ENCODE data around the gene SHB.

SHB gene

GRCh38 chr9:38086496-38086895, 17.5 kb upstream of the SHB start:
- Histone ChIP-seq H3K4me1 (ENCODE audit: low read length) (peaks cover 9% of the 10 kb centered on the region), H3K79me2 (ENCODE audit: low read length) (no peaks in the 10 kb centered on the region), H3K9ac (ENCODE audit: low read length) (no peak overlapping the region), H3K36me3 (replicated peaks; ENCODE audit: insufficient read depth, low read length) (no peaks in the 10 kb centered on the region), H3K4me2 (ENCODE audit: low read depth, low read length) (no peak overlapping the region), H3F3A (ENCODE audit: insufficient read depth, low read length) (peaks cover 6% of the 10 kb centered on the region; the same call in 1 of the 2 replicates), H3K9me3 (replicated peaks; ENCODE audit: insufficient read depth, low read length) (no peaks in the 10 kb centered on the region), H3K27ac (ENCODE audit: low read length) (no peak overlapping the region), H2AFZ (ENCODE audit: low read length) (no peak overlapping the region), H3K9me2 (replicated peaks; ENCODE audit: insufficient read depth, low read length) (no peaks in the 10 kb centered on the region), H3K4me3 (ENCODE audit: low read length) (no peak overlapping the region), H3K27me3 (replicated peaks; ENCODE audit: insufficient read depth, low read length) (no peaks in the 10 kb centered on the region), H4K20me1 (ENCODE audit: insufficient read depth, low read length) (no peaks in the 10 kb centered on the region)
- DNase-seq = no peak
- TF ChIP-seq CTCF (IDR thresholded peaks at IDR 0.05; ENCODE audit: low read length) (no peak), EZH2 (optimal IDR thresholded peaks at IDR 0.05; ENCODE audit: low read depth, low read length) (no peak), EZH2phosphoT487 (IDR thresholded peaks at IDR 0.05; ENCODE audit: low read length) (no peak)

- Histone ChIP-seq H3K4me1 (ENCODE audit: low read length) (peaks cover 9% of the 10 kb centered on the region), H3K27ac (ENCODE audit: low read length) (no peak overlapping the region), H2AFZ (ENCODE audit: low read length) (no peak overlapping the region), H3K9me2 (replicated peaks; ENCODE audit: insufficient read depth, low read length) (no peaks in the 10 kb centered on the region), H3F3A (ENCODE audit: insufficient read depth, low read length) (peaks cover 6% of the 10 kb centered on the region; the same call in 1 of the 2 replicates), H3K4me2 (ENCODE audit: low read depth, low read length) (no peak overlapping the region), H3K79me2 (ENCODE audit: low read length) (no peaks in the 10 kb centered on the region), H3K4me3 (ENCODE audit: low read length) (no peak overlapping the region), H3K36me3 (replicated peaks; ENCODE audit: insufficient read depth, low read length) (no peaks in the 10 kb centered on the region), H3K9me3 (replicated peaks; ENCODE audit: insufficient read depth, low read length) (no peaks in the 10 kb centered on the region), H4K20me1 (ENCODE audit: insufficient read depth, low read length) (no peaks in the 10 kb centered on the region), H3K9ac (ENCODE audit: low read length) (no peak overlapping the region), H3K27me3 (replicated peaks; ENCODE audit: insufficient read depth, low read length) (no peaks in the 10 kb centered on the region)
- TF ChIP-seq EZH2phosphoT487 (IDR thresholded peaks at IDR 0.05; ENCODE audit: low read length) (no peak), EZH2 (optimal IDR thresholded peaks at IDR 0.05; ENCODE audit: low read depth, low read length) (no peak), CTCF (IDR thresholded peaks at IDR 0.05; ENCODE audit: low read length) (no peak)
- no peak for DNase-seq
Measured at GRCh38 chr9:38085308-38085707, 16.3 kb upstream of the SHB start.

GRCh38 chr9:38084556-38084880, 15.5 kb upstream of the SHB start:
- Histone ChIP-seq H3K4me2 (ENCODE audit: low read depth, low read length) (no peak overlapping the region), H3K9ac (ENCODE audit: low read length) (no peak overlapping the region)
- no peak for DNase-seq

More at GRCh38 chr9:38084556-38084880, 15.5 kb upstream of the SHB start:
- Histone ChIP-seq H3K27ac (ENCODE audit: low read length) (no peak overlapping the region), H3K36me3 (replicated peaks; ENCODE audit: insufficient read depth, low read length) (no peaks in the 10 kb centered on the region), H3K9me2 (replicated peaks; ENCODE audit: insufficient read depth, low read length) (no peaks in the 10 kb centered on the region), H2AFZ (ENCODE audit: low read length) (no peak overlapping the region), H4K20me1 (ENCODE audit: insufficient read depth, low read length) (no peaks in the 10 kb centered on the region), H3K79me2 (ENCODE audit: low read length) (no peaks in the 10 kb centered on the region), H3F3A (ENCODE audit: insufficient read depth, low read length) (peaks cover 6% of the 10 kb centered on the region; the same call in 1 of the 2 replicates), H3K4me1 (ENCODE audit: low read length) (peaks cover 9% of the 10 kb centered on the region), H3K4me3 (ENCODE audit: low read length) (no peak overlapping the region), H3K9me3 (replicated peaks; ENCODE audit: insufficient read depth, low read length) (no peaks in the 10 kb centered on the region), H3K27me3 (replicated peaks; ENCODE audit: insufficient read depth, low read length) (no peaks in the 10 kb centered on the region)
- TF ChIP-seq CTCF (IDR thresholded peaks at IDR 0.05; ENCODE audit: low read length) = no peak
- no peak for TF ChIP-seq EZH2 (optimal IDR thresholded peaks at IDR 0.05; ENCODE audit: low read depth, low read length)
- no peak for TF ChIP-seq EZH2phosphoT487 (IDR thresholded peaks at IDR 0.05; ENCODE audit: low read length)
